Adrenal gland (tissue), 5 donors: ENCODE results near the gene MAPK10.

Experiments used
- POLR2A ChIP-seq, 2 donors: fragments of 450-650 bp; IDR thresholded peaks; one replicate each; pipeline ENCODE4 v1.6.1; 2017; ENCODE audit warnings: antibody characterized with exemption in 2 of 2, mild to moderate bottlenecking in 2 of 2, moderate library complexity in 1 of 2
- TF ChIP-seq, protein P1 (sequence below), 6 experiments: fragments of 450-650 bp in 4 of 6; fragments of 200-600 bp in 2 of 6; sonication (generic) in 1 of 6; IDR thresholded peaks; 1 replicate in 5 of 6; 2 replicates in 1 of 6; pipeline versions ENCODE4 v1.5.1 to v1.8.0; 2016 to 2021; ENCODE audit warnings: antibody characterized with exemption in 6 of 6, mild to moderate bottlenecking in 2 of 6, moderate library complexity in 1 of 6
- donor health status: DM: no; HTN: no; CAD: no.

- no peak for TF ChIP-seq POLR2A (IDR thresholded peaks at IDR 0.05)
- TF ChIP-seq, protein P1, sequence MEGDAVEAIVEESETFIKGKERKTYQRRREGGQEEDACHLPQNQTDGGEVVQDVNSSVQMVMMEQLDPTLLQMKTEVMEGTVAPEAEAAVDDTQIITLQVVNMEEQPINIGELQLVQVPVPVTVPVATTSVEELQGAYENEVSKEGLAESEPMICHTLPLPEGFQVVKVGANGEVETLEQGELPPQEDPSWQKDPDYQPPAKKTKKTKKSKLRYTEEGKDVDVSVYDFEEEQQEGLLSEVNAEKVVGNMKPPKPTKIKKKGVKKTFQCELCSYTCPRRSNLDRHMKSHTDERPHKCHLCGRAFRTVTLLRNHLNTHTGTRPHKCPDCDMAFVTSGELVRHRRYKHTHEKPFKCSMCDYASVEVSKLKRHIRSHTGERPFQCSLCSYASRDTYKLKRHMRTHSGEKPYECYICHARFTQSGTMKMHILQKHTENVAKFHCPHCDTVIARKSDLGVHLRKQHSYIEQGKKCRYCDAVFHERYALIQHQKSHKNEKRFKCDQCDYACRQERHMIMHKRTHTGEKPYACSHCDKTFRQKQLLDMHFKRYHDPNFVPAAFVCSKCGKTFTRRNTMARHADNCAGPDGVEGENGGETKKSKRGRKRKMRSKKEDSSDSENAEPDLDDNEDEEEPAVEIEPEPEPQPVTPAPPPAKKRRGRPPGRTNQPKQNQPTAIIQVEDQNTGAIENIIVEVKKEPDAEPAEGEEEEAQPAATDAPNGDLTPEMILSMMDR (IDR thresholded peaks at IDR 0.05), result no peak
Measured at GRCh38 chr4:86054286-86055032, 305.4 kb downstream of the MAPK10 start.
